ENCODE measurements around the gene CCDC181. TPM values are rescaled to one million over a fixed set of nuclear protein-coding genes. Genes with fewer than 3 reads are reported as not detected.
"Not testable (repeated sequence)": the region's sequence is repeated elsewhere in the genome, so short reads cannot be mapped to it uniquely, and the experiment has no call there.

Gene CCDC181
- total RNA-seq, 1 donor from 2014 or later, result 0.16 TPM

GRCh38 chr1:169402578-169402977 lies 24.7 kb downstream of the CCDC181 start:
- intact Hi-C loops (cut with micrococcal nuclease), result not testable (repeated sequence)

- intact Hi-C loops (cut with micrococcal nuclease), result no loop called here
Measured at GRCh38 chr1:169395955-169396354, 31.3 kb downstream of the CCDC181 start.

- intact Hi-C loops (cut with micrococcal nuclease), result no loop called here
Measured at GRCh38 chr1:169392406-169392805, 34.9 kb downstream of the CCDC181 start.

GRCh38 chr1:169390303-169390702 lies 37.0 kb downstream of the CCDC181 start:
- intact Hi-C loops (cut with micrococcal nuclease), result no loop called here

GRCh38 chr1:169387399-169387798 lies 39.9 kb downstream of the CCDC181 start:
- intact Hi-C loops (cut with micrococcal nuclease), result no loop called here

GRCh38 chr1:169383449-169383848 lies 43.8 kb downstream of the CCDC181 start:
- intact Hi-C loops (cut with micrococcal nuclease), result no loop called here

GRCh38 chr1:169381162-169381561 lies 46.1 kb downstream of the CCDC181 start:
- intact Hi-C loops (cut with micrococcal nuclease), result no loop called here

- intact Hi-C loops (cut with micrococcal nuclease), result loop anchor here (2.0 kb wide), 1 partner anchor 521 kb away; the partner anchor contains the start of gene SCYL3
Measured at GRCh38 chr1:169371404-169371803, 55.9 kb downstream of the CCDC181 start.

GRCh38 chr1:169368406-169368769 lies 58.9 kb downstream of the CCDC181 start:
- intact Hi-C loops (cut with micrococcal nuclease), result loop anchor here (1.0 to 5.0 kb wide), 11 partner anchors 116 to 1741 kb away; partner anchors contain the start of genes METTL18, SFT2D2 and TIPRL

- intact Hi-C loops (cut with micrococcal nuclease), result loop anchor here (1.0 to 5.0 kb wide), 15 partner anchors 59 to 1741 kb away; partner anchors contain the start of genes ATP1B1, CCDC181, DCAF6 and METTL18
Measured at GRCh38 chr1:169367686-169368405, 59.4 kb downstream of the CCDC181 start, which contains the start of the genes BLZF1 and NME7. BLZF1 (plus strand) TSS chr1:169368195; CDS start chr1:169369523, 1,328 bp downstream. NME7 (minus strand) TSS chr1:169367797; CDS start chr1:169367710, 87 bp downstream.

GRCh38 chr1:169367096-169367685 lies 60.1 kb downstream of the CCDC181 start:
- intact Hi-C loops (cut with micrococcal nuclease), result loop anchor here (1.0 to 5.0 kb wide), 12 partner anchors 60 to 1740 kb away; partner anchors contain the start of genes ATP1B1, CCDC181, DCAF6 and MPC2

GRCh38 chr1:169364948-169365347 lies 62.3 kb downstream of the CCDC181 start:
- intact Hi-C loops (cut with micrococcal nuclease), result loop anchor here (5.0 kb wide), 8 partner anchors 182 to 1738 kb away; partner anchors contain the start of gene SFT2D2

- intact Hi-C loops (cut with micrococcal nuclease), result loop anchor here (2.0 kb wide), 1 partner anchor 50 kb away; no protein-coding TSS in a partner anchor
Measured at GRCh38 chr1:169363046-169363730, 64.1 kb downstream of the CCDC181 start.

- intact Hi-C loops (cut with micrococcal nuclease), result no loop called here
Measured at GRCh38 chr1:169361281-169361680, 66.0 kb downstream of the CCDC181 start.

- intact Hi-C loops (cut with micrococcal nuclease), result no loop called here
Measured at GRCh38 chr1:169360415-169360814, 66.9 kb downstream of the CCDC181 start.

GRCh38 chr1:169348383-169349036 lies 78.8 kb downstream of the CCDC181 start:
- intact Hi-C loops (cut with micrococcal nuclease), result loop anchor here (1.0 to 10.0 kb wide), 3 partner anchors 214 to 909 kb away; no protein-coding TSS in a partner anchor

GRCh38 chr1:169347688-169348382 lies 79.4 kb downstream of the CCDC181 start:
- intact Hi-C loops (cut with micrococcal nuclease), result loop anchor here (1.0 to 10.0 kb wide), 3 partner anchors 213 to 909 kb away; no protein-coding TSS in a partner anchor

GRCh38 chr1:169346036-169346589 lies 81.2 kb downstream of the CCDC181 start:
- intact Hi-C loops (cut with micrococcal nuclease), result loop anchor here (10.0 kb wide), 1 partner anchor 211 kb away; no protein-coding TSS in a partner anchor

- intact Hi-C loops (cut with micrococcal nuclease), result loop anchor here (10.0 kb wide), 1 partner anchor 211 kb away; no protein-coding TSS in a partner anchor
Measured at GRCh38 chr1:169345511-169345910, 81.8 kb downstream of the CCDC181 start.
